IMR-90 (cell line): ENCODE results near the gene CPLX3. TPM values are rescaled to one million over a fixed set of nuclear protein-coding genes. Genes with fewer than 3 reads are reported as not detected.

Experiments used
- ATAC-seq: fragments of 200-7000 bp; cut with Tn5 transposase; 2 replicates; pipeline ENCODE4 v1.9.1; 2020; ENCODE audit warnings: low read depth, mild to moderate bottlenecking, moderate library complexity
- BruUV-seq: library from RNA; stranded (reverse); fragments of 400-500 nt; replicated peaks from 2 replicates; lab custom pipeline; 2021; lab: Mats Ljungman, UMichigan
- CTCF ChIA-PET: fragments of 300-600 bp; formaldehyde crosslinking; extraction: SDS; loops from one replicate; lab custom pipeline; 2021; ENCODE audit warnings: antibody characterized with exemption; lab: Yijun Ruan, JAX
- POLR2A ChIA-PET: fragments of 300-600 bp; sonication (Branson Sonifier 250); formaldehyde crosslinking; loops from one replicate; lab custom pipeline; 2022; ENCODE audit warnings: antibody characterized with exemption; ENCODE audit not compliant: unreplicated experiment; lab: Charles Lee
- DNase-seq: peaks from one replicate; pipeline ENCODE4 v3.0.0; 2013
- H2AFZ ChIP-seq: replicated peaks from 2 replicates; pipeline ENCODE3; 2013; ENCODE audit warnings: low read length, mild to moderate bottlenecking; ENCODE audit not compliant: poor library complexity
- H2AK5ac ChIP-seq: 2 replicates; pipeline ENCODE4 v1.6.1; 2013; ENCODE audit warnings: low read depth, low read length, inconsistent platforms
- H2AK9ac ChIP-seq: replicated peaks from 2 replicates; pipeline ENCODE3; 2013; ENCODE audit warnings: mild to moderate bottlenecking, low read depth, low read length, moderate library complexity; ENCODE audit not compliant: poor library complexity
- H2BK120ac ChIP-seq: 2 replicates; pipeline ENCODE4 v1.6.1; 2013; ENCODE audit warnings: low read depth, low read length, inconsistent platforms
- H2BK15ac ChIP-seq: 3 replicates; pipeline ENCODE4 v1.6.1; 2013; ENCODE audit warnings: low read depth, low read length, inconsistent platforms
- H2BK20ac ChIP-seq: 2 replicates; pipeline ENCODE4 v1.6.1; 2013; ENCODE audit warnings: low read depth, mild to moderate bottlenecking, inconsistent platforms, low read length, moderate library complexity
- H2BK5ac ChIP-seq: 2 replicates; pipeline ENCODE4 v1.6.1; 2013; ENCODE audit warnings: mild to moderate bottlenecking, low read depth, low read length, inconsistent platforms; ENCODE audit not compliant: poor library complexity, severe bottlenecking
- H3K14ac ChIP-seq: replicated peaks from 2 replicates; pipeline ENCODE4 v1.6.1; 2013; ENCODE audit warnings: low read depth, low read length, inconsistent platforms
- H3K18ac ChIP-seq: 2 replicates; pipeline ENCODE4 v1.6.1; 2013; ENCODE audit warnings: low read depth, low read length, control low read depth
- H3K23ac ChIP-seq: 2 replicates; pipeline ENCODE4 v1.6.1; 2013; ENCODE audit warnings: low read depth, low read length, inconsistent platforms
- H3K27ac ChIP-seq: 2 replicates; pipeline ENCODE4 v1.5.1; 2013; ENCODE audit warnings: mild to moderate bottlenecking, control low read depth, low read length; ENCODE audit not compliant: insufficient read depth
- H3K27me3 ChIP-seq: 2 replicates; pipeline ENCODE4 v1.6.1; 2013; ENCODE audit warnings: low read length; ENCODE audit not compliant: control insufficient read depth, insufficient read depth
- H3K36me3 ChIP-seq: 2 replicates; pipeline ENCODE4 v1.6.1; 2013; ENCODE audit warnings: low read length, mixed read lengths; ENCODE audit not compliant: control insufficient read depth, insufficient read depth
- H3K4ac ChIP-seq: 2 replicates; pipeline ENCODE4 v1.6.1; 2013; ENCODE audit warnings: low read depth, low read length, inconsistent platforms
- H3K4me1 ChIP-seq: 2 replicates; pipeline ENCODE4 v1.6.1; 2013; ENCODE audit warnings: low read length, mixed read lengths; ENCODE audit not compliant: control insufficient read depth, insufficient read depth
- H3K4me2 ChIP-seq: 2 replicates; pipeline ENCODE4 v1.6.1; 2013; ENCODE audit warnings: low read depth, mild to moderate bottlenecking, control low read depth, low read length, moderate library complexity
- H3K4me3 ChIP-seq: 2 replicates; pipeline ENCODE4 v1.5.1; 2013; ENCODE audit warnings: low read depth, mild to moderate bottlenecking, control low read depth, low read length, moderate library complexity; ENCODE audit not compliant: insufficient read depth
- H3K56ac ChIP-seq: 2 replicates; pipeline ENCODE4 v1.6.1; 2013; ENCODE audit warnings: low read length, inconsistent platforms; ENCODE audit not compliant: insufficient read depth; ENCODE audit errors: extremely low read depth
- H3K79me1 ChIP-seq, 2 experiments: 2 replicates each; pipeline ENCODE4 v1.6.1; 2013; ENCODE audit warnings: low read length in 2 of 2, inconsistent platforms in 1 of 2, low read depth in 1 of 2
- H3K9ac ChIP-seq: 2 replicates; pipeline ENCODE4 v1.6.1; 2013; ENCODE audit warnings: low read depth, low read length, control low read depth
- H3K9me1 ChIP-seq: 2 replicates; pipeline ENCODE4 v1.6.1; 2013; ENCODE audit warnings: low read length, inconsistent platforms; ENCODE audit not compliant: insufficient read depth
- H3K9me3 ChIP-seq: 2 replicates; pipeline ENCODE4 v1.6.1; 2013; ENCODE audit warnings: low read length; ENCODE audit not compliant: control insufficient read depth, insufficient read depth
- H4K20me1 ChIP-seq: 2 replicates; pipeline ENCODE4 v1.6.1; 2013; ENCODE audit warnings: low read length, inconsistent platforms; ENCODE audit not compliant: insufficient read depth
- H4K5ac ChIP-seq: 2 replicates; pipeline ENCODE4 v1.6.1; 2013; ENCODE audit warnings: mild to moderate bottlenecking, low read depth, low read length, control low read depth
- H4K8ac ChIP-seq, 2 experiments: 2 replicates each; pipeline ENCODE4 v1.6.1; 2013; ENCODE audit warnings: low read depth in 2 of 2, low read length in 2 of 2, control low read depth in 1 of 2, inconsistent platforms in 1 of 2
- H4K91ac ChIP-seq: 2 replicates; pipeline ENCODE4 v1.6.1; 2013; ENCODE audit warnings: low read depth, low read length, inconsistent platforms; ENCODE audit not compliant: insufficient read depth
- BHLHE40 ChIP-seq: fragments of 150-350 bp; IDR thresholded peaks from 2 replicates; pipeline ENCODE4 v1.6.1; 2016; ENCODE audit warnings: mild to moderate bottlenecking, low read depth, low read length
- CEBPB ChIP-seq: IDR thresholded peaks from 2 replicates; pipeline ENCODE4 v1.6.1; 2012; ENCODE audit warnings: low read depth, low read length, improper control_type of control experiment
- CHD1 ChIP-seq: IDR thresholded peaks from 2 replicates; pipeline ENCODE4 v1.6.1; 2012; ENCODE audit warnings: low read depth, low read length, improper control_type of control experiment
- FOS ChIP-seq: fragments of 150-350 bp; IDR thresholded peaks from 2 replicates; pipeline ENCODE4 v1.6.1; 2016; ENCODE audit warnings: low read depth, low read length
- MAFK ChIP-seq: IDR thresholded peaks from 2 replicates; pipeline ENCODE4 v1.6.1; 2012; ENCODE audit warnings: low read depth, low read length, improper control_type of control experiment
- MXI1 ChIP-seq: IDR thresholded peaks from 2 replicates; pipeline ENCODE4 v1.6.1; 2012; ENCODE audit warnings: low read depth, mild to moderate bottlenecking, low read length, moderate library complexity, borderline replicate concordance
- NFE2L2 ChIP-seq: fragments of 150-350 bp; IDR thresholded peaks from 2 replicates; pipeline ENCODE4 v1.6.1; 2016; ENCODE audit warnings: low read depth, mild to moderate bottlenecking, low read length
- RAD21 ChIP-seq: IDR thresholded peaks from 2 replicates; pipeline ENCODE4 v1.6.1; 2012; ENCODE audit warnings: low read length, improper control_type of control experiment
- RCOR1 ChIP-seq: IDR thresholded peaks from 2 replicates; pipeline ENCODE4 v1.6.1; 2012; ENCODE audit warnings: mild to moderate bottlenecking, low read length, improper control_type of control experiment; ENCODE audit not compliant: insufficient replicate concordance
- RFX5 ChIP-seq: IDR thresholded peaks from 2 replicates; pipeline ENCODE4 v1.8.0; 2012; ENCODE audit warnings: low read depth, mild to moderate bottlenecking, low read length, moderate library complexity
- WGBS, 2 experiments: methylation state at CpG; one replicate each; pipeline versions ENCODE4 v1.1.5 to v1.1.7; 2013; ENCODE audit warnings: missing lambda C conversion rate in 2 of 2; ENCODE audit not compliant: insufficient read length in 1 of 2; ENCODE audit errors: extremely low coverage in 2 of 2; 5-methylcytosine and 5-hydroxymethylcytosine counted together
- dilution Hi-C: fragments of 300-500 bp; cut with HindIII; formaldehyde crosslinking; loops from one replicate; pipeline ENCODE4 v1.14.3; 2018; ENCODE audit warnings: low sequenced_read_pairs; ENCODE audit not compliant: unreplicated experiment
- in situ Hi-C: fragments of 300-500 bp; cut with MboI; formaldehyde crosslinking; loops from 3 replicates; pipeline ENCODE4 v1.14.3; 2019; ENCODE audit warnings: low sequenced_read_pairs, inconsistent platforms, mixed read lengths
- intact Hi-C: fragments of 100-400 bp; cut with micrococcal nuclease; formaldehyde crosslinking; loops from 2 replicates; pipeline ENCODE4 v1.10.0; 2022
- polyA plus RNA-seq, 3 experiments: library from polyadenylated mRNA; depleted of rRNA; stranded (reverse); fragments of >200 nt; gene quantifications; 2 replicates each; pipeline ENCODE4 v1.2.3, GENCODE V29; 2012; ENCODE audit warnings: low replicate concordance in 1 of 3
- total RNA-seq: library from RNA; depleted of rRNA; stranded (reverse); fragments of >200 nt; gene quantifications from 2 replicates; pipeline ENCODE4 v1.2.3, GENCODE V29; 2012
- TF ChIP-seq, protein P1 (sequence below): fragments of 150-350 bp; IDR thresholded peaks from 2 replicates; pipeline ENCODE4 v1.6.1; 2016; ENCODE audit warnings: low read depth, mild to moderate bottlenecking, low read length, moderate library complexity, borderline replicate concordance
- TF ChIP-seq, protein P2 (sequence below): fragments of 150-350 bp; IDR thresholded peaks from 2 replicates; pipeline ENCODE4 v1.6.1; 2017; ENCODE audit warnings: mild to moderate bottlenecking, antibody characterized with exemption, low read length, low read depth
- TF ChIP-seq, protein P3 (sequence below): conservative IDR thresholded peaks from 2 replicates; pipeline ENCODE4 v1.5.1; 2012; ENCODE audit warnings: mild to moderate bottlenecking, low read depth, low read length, improper control_type of control experiment

Gene CPLX3
- total and polyA plus RNA-seq, 2 of the 4 experiments (the other 2 are of a cell fraction) = not detected

DNA sequence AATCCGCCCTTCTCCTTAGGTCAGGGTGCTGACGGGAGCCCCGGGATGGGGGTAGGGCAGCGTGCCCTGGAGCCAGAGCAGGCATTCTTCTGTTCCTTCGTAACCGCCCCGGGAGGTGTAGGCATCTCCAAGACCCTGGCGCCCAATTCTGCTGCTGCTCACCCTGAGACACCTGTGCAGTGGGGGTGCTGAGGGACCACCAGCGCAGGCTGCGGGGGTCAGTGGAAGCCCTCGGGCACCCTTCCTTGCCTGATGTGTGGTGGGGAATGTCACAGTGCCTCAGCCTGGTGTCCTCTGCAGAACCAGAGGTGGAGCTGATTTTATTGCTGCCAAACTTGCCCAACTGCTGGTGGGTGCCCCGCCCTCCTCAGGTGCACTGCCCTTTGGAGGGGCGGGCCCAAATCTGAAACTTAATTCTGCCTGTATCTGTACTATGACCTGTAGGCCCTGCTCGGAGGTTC lies 37.2 kb upstream of the CPLX3 start:
- Histone ChIP-seq H2BK5ac (no peak overlapping the region), H4K5ac (no peak overlapping the region), H2BK20ac (no peak overlapping the region), H3K27ac (no peak overlapping the region), H2AK5ac (no peak overlapping the region), H3K23ac (peak overlapping the region; percentile 41; the same call in 1 of the 2 replicates), H3K9me3 (no peaks in the 10 kb centered on the region), H3K18ac (no peak overlapping the region), H3K79me1 (peaks cover 19 to 89% of the 10 kb centered on the region in 2 experiments), H3K4ac (no peak overlapping the region), H2AFZ (no peak overlapping the region), H2BK120ac (no peak overlapping the region), H2AK9ac (no peak overlapping the region), H3K4me3 (no peak overlapping the region), H4K8ac (no peak overlapping the region; a peak in 1 of 4 replicates), H3K14ac (no peak overlapping the region), H3K4me1 (peaks cover 24% of the 10 kb centered on the region), H3K4me2 (no peak overlapping the region), H3K9ac (no peak overlapping the region), H2BK15ac (no peak overlapping the region), H3K9me1 (peaks cover 45% of the 10 kb centered on the region), H3K56ac (no peak overlapping the region), H3K27me3 (no peaks in the 10 kb centered on the region), H4K20me1 (peaks cover 89% of the 10 kb centered on the region), H3K36me3 (peaks cover 2% of the 10 kb centered on the region; the same call in 1 of the 2 replicates), H4K91ac (no peak overlapping the region)
- ChIA-PET POLR2A (no interaction called here), CTCF (interaction anchor here (0.7 kb wide), 1 partner anchor 289 kb away, joined by 3 read pairs; no protein-coding TSS in a partner anchor)
- WGBS, 2 experiments = 84% methylated on average over 7 of the region's 14 CpGs; no CpG with 5 or more reads in 1 of the 2 experiments
- intact Hi-C loops (no loop called here), dilution Hi-C loops (no loop called here), in situ Hi-C loops (no loop called here)
- ATAC-seq = no peak
- TF ChIP-seq, protein P1, sequence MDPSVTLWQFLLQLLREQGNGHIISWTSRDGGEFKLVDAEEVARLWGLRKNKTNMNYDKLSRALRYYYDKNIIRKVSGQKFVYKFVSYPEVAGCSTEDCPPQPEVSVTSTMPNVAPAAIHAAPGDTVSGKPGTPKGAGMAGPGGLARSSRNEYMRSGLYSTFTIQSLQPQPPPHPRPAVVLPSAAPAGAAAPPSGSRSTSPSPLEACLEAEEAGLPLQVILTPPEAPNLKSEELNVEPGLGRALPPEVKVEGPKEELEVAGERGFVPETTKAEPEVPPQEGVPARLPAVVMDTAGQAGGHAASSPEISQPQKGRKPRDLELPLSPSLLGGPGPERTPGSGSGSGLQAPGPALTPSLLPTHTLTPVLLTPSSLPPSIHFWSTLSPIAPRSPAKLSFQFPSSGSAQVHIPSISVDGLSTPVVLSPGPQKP = no peak
- TF ChIP-seq, protein P2, sequence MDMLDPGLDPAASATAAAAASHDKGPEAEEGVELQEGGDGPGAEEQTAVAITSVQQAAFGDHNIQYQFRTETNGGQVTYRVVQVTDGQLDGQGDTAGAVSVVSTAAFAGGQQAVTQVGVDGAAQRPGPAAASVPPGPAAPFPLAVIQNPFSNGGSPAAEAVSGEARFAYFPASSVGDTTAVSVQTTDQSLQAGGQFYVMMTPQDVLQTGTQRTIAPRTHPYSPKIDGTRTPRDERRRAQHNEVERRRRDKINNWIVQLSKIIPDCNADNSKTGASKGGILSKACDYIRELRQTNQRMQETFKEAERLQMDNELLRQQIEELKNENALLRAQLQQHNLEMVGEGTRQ = no peak
- no peak for TF ChIP-seq MAFK
- TF ChIP-seq RCOR1 = no peak
- no peak for TF ChIP-seq NFE2L2
- TF ChIP-seq MXI1 = no peak
- TF ChIP-seq CHD1 = no peak
- no peak for TF ChIP-seq RFX5
- TF ChIP-seq RAD21 = no peak
- TF ChIP-seq, protein P3, sequence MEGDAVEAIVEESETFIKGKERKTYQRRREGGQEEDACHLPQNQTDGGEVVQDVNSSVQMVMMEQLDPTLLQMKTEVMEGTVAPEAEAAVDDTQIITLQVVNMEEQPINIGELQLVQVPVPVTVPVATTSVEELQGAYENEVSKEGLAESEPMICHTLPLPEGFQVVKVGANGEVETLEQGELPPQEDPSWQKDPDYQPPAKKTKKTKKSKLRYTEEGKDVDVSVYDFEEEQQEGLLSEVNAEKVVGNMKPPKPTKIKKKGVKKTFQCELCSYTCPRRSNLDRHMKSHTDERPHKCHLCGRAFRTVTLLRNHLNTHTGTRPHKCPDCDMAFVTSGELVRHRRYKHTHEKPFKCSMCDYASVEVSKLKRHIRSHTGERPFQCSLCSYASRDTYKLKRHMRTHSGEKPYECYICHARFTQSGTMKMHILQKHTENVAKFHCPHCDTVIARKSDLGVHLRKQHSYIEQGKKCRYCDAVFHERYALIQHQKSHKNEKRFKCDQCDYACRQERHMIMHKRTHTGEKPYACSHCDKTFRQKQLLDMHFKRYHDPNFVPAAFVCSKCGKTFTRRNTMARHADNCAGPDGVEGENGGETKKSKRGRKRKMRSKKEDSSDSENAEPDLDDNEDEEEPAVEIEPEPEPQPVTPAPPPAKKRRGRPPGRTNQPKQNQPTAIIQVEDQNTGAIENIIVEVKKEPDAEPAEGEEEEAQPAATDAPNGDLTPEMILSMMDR = no peak
- TF ChIP-seq BHLHE40 = no peak
- no peak for TF ChIP-seq CEBPB
- no peak for TF ChIP-seq FOS
- no peak for DNase-seq
- BruUV-seq = no TSS peak
